Bronchial epithelial cell (primary cell): ENCODE results near the gene RGPD3. TPM values are rescaled to one million over a fixed set of nuclear protein-coding genes. Genes with fewer than 3 reads are reported as not detected.

Experiments
- total RNA-seq: library from RNA; depleted of rRNA; stranded (reverse); fragments of >200 nt; gene quantifications from 2 replicates; pipeline ENCODE4 v1.2.1, GENCODE V29; 2014

RGPD3 gene
- total RNA-seq, 1 donor from 2014 or later = 0.26 TPM

Other genes starting within 250 kb of the RGPD3 start
- gene CD8B2, start 19.0 kb upstream of the RGPD3 start, total RNA-seq = not detected in 2 replicates